Upper lobe of right lung (tissue), 1 donor: ENCODE results near the gene P2RY6. TPM values are rescaled to one million over a fixed set of nuclear protein-coding genes. Genes with fewer than 3 reads are reported as not detected.

Experiments
- ATAC-seq: fragments of 200-7000 bp; cut with Tn5 transposase; one replicate; pipeline ENCODE4 v1.9.1; 2020; ENCODE audit warnings: mild to moderate bottlenecking, moderate library complexity
- DNase-seq: peaks from one replicate; pipeline ENCODE4 v3.0.0-alpha.2; 2020
- H3K27ac ChIP-seq: fragments of 200-600 bp; one replicate; pipeline ENCODE4 v1.8.0; 2022
- H3K27me3 ChIP-seq: fragments of 200-600 bp; one replicate; pipeline ENCODE4 v1.8.0; 2022; ENCODE audit warnings: mild to moderate bottlenecking
- H3K36me3 ChIP-seq: fragments of 200-600 bp; one replicate; pipeline ENCODE4 v1.8.0; 2022
- H3K4me1 ChIP-seq: fragments of 200-600 bp; one replicate; pipeline ENCODE4 v1.8.0; 2022
- H3K4me3 ChIP-seq: fragments of 200-600 bp; one replicate; pipeline ENCODE4 v1.8.0; 2022; ENCODE audit warnings: mild to moderate bottlenecking
- H3K9me3 ChIP-seq: fragments of 200-600 bp; one replicate; pipeline ENCODE4 v1.8.0; 2022
- intact Hi-C: fragments of 100-400 bp; cut with DNase I; formaldehyde crosslinking; loops from one replicate; pipeline ENCODE4 v1.11.0; 2022
- total RNA-seq: library from RNA; stranded (reverse); fragmentation: NEBNext Ultra II Directional; extraction: Animal tissue kit (Norgen Biotek cat#: 25700); gene quantifications from one replicate; pipeline ENCODE4 v1.2.1, GENCODE V29; 2021
- TF ChIP-seq, protein P1 (sequence below): fragments of 200-600 bp; IDR thresholded peaks from one replicate; pipeline ENCODE4 v1.8.0; 2022; ENCODE audit warnings: antibody characterized with exemption
- donor health status: DM: no; HTN: yes; CAD: no; lungs with severe emphysema.

P2RY6 gene
- total RNA-seq, 1 donor from 2014 or later: 3.2 TPM

GRCh38 chr11:73234471-73235181 lies 37.5 kb upstream of the P2RY6 start:
- Histone ChIP-seq H3K4me3 (no peak overlapping the region), H3K36me3 (no peaks in the 10 kb centered on the region), H3K4me1 (peaks cover 4% of the 10 kb centered on the region), H3K27ac (no peak overlapping the region), H3K27me3 (no peaks in the 10 kb centered on the region), H3K9me3 (no peaks in the 10 kb centered on the region)
- DNase-seq (peak; percentile 62), ATAC-seq (no peak)
- intact Hi-C loops: loop anchor here (10.0 kb wide), 1 partner anchor 50 kb away; no protein-coding TSS in a partner anchor
- TF ChIP-seq, protein P1, sequence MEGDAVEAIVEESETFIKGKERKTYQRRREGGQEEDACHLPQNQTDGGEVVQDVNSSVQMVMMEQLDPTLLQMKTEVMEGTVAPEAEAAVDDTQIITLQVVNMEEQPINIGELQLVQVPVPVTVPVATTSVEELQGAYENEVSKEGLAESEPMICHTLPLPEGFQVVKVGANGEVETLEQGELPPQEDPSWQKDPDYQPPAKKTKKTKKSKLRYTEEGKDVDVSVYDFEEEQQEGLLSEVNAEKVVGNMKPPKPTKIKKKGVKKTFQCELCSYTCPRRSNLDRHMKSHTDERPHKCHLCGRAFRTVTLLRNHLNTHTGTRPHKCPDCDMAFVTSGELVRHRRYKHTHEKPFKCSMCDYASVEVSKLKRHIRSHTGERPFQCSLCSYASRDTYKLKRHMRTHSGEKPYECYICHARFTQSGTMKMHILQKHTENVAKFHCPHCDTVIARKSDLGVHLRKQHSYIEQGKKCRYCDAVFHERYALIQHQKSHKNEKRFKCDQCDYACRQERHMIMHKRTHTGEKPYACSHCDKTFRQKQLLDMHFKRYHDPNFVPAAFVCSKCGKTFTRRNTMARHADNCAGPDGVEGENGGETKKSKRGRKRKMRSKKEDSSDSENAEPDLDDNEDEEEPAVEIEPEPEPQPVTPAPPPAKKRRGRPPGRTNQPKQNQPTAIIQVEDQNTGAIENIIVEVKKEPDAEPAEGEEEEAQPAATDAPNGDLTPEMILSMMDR: no peak

GRCh38 chr11:73235236-73235786 lies 36.8 kb upstream of the P2RY6 start:
- Histone ChIP-seq H3K27me3 (no peaks in the 10 kb centered on the region), H3K9me3 (no peaks in the 10 kb centered on the region), H3K4me1 (peaks cover 11% of the 10 kb centered on the region), H3K36me3 (no peaks in the 10 kb centered on the region), H3K4me3 (no peak overlapping the region), H3K27ac (no peak overlapping the region)
- TF ChIP-seq, protein P1: no peak
- ATAC-seq: no peak
- intact Hi-C loops: loop anchor here (10.0 kb wide), 1 partner anchor 51 kb away; no protein-coding TSS in a partner anchor
- peak; percentile 1 for DNase-seq

DNA sequence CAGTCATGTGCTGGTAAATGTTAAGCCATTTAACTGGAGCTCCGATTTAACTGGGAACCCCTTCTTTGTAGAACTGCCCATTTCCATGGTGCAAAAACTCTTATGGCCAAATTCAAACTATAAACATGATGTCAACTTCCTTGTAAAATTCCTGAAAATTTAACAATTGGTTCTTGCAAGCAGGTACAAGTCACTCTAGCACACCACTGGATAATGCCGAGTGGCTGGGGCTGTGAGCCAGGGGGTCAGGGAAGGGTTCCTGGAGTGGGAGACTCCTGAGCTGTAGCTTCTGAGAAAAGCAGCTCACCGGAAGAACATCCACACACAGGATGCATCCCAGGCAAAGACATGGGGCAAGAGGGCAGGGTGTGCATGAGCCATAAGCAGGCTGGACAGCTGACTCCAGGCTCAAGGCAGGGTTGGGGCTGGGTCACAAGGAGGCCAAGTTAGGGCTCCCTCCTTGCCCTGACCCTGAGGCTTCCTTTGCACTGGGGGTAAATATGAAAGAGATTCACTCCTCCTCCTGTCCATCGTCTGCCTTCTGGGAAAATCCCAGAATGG lies 35.9 kb upstream of the P2RY6 start:
- Histone ChIP-seq H3K36me3 (no peaks in the 10 kb centered on the region), H3K9me3 (no peaks in the 10 kb centered on the region), H3K27me3 (no peaks in the 10 kb centered on the region), H3K27ac (no peak overlapping the region), H3K4me1 (peaks cover 16% of the 10 kb centered on the region), H3K4me3 (no peak overlapping the region)
- intact Hi-C loops: loop anchor here (10.0 kb wide), 1 partner anchor 51 kb away; no protein-coding TSS in a partner anchor
- ATAC-seq (no peak), DNase-seq (peak; percentile 53)
- TF ChIP-seq, protein P1: no peak

- Histone ChIP-seq H3K36me3 (no peaks in the 10 kb centered on the region), H3K4me1 (peaks cover 16% of the 10 kb centered on the region), H3K9me3 (no peaks in the 10 kb centered on the region), H3K27me3 (no peaks in the 10 kb centered on the region), H3K4me3 (no peak overlapping the region), H3K27ac (no peak overlapping the region)
- intact Hi-C loops: loop anchor here (10.0 kb wide), 1 partner anchor 52 kb away; no protein-coding TSS in a partner anchor
- DNase-seq (peak; percentile 68), ATAC-seq (peak; percentile 83)
- TF ChIP-seq, protein P1: peak; percentile 66
These were observed 35.3 kb upstream of the P2RY6 start for GRCh38 chr11:73236854-73237253.

- no peaks in the 10 kb centered on the region for H3K36me3 ChIP-seq
- no peak overlapping the region for H3K4me3 ChIP-seq
- peaks cover 16% of the 10 kb centered on the region for H3K4me1 ChIP-seq
- ATAC-seq (no peak), DNase-seq (peak; percentile 46)
- TF ChIP-seq, protein P1: no peak
- no peaks in the 10 kb centered on the region for H3K27me3 ChIP-seq
- H3K9me3 ChIP-seq: no peaks in the 10 kb centered on the region
- H3K27ac ChIP-seq: no peak overlapping the region
- intact Hi-C loops: loop anchor here (10.0 kb wide), 1 partner anchor 53 kb away; no protein-coding TSS in a partner anchor
These were observed 34.5 kb upstream of the P2RY6 start for GRCh38 chr11:73237471-73238290.
